T-cell (primary cell): Measurements from ENCODE around the gene ASCC1. TPM values are rescaled to one million over a fixed set of nuclear protein-coding genes. Genes with fewer than 3 reads are reported as not detected.

Source experiments
- ATAC-seq, 4 experiments: fragments of 200-7000 bp in 3 of 4; fragments of 150-1000 bp in 1 of 4; cut with Tn5 transposase; replicated peaks in 1 of 4; 1 replicate in 3 of 4; 2 replicates in 1 of 4; pipeline ENCODE4 v1.10.0; 2021; ENCODE audit warnings: moderate library complexity in 3 of 4, mild to moderate bottlenecking in 2 of 4, moderate number of reproducible peaks in 1 of 4
- CTCF ChIA-PET, 2 donors: fragments of 300-600 bp; sonication (Branson Sonifier 250); formaldehyde crosslinking; loops; one replicate each; lab custom pipeline; 2022; ENCODE audit warnings: antibody characterized with exemption in 2 of 2; lab: Charles Lee
- POLR2A ChIA-PET, 2 donors: fragments of 300-600 bp; sonication (Branson Sonifier 250); formaldehyde crosslinking; loops; one replicate each; lab custom pipeline; 2022; ENCODE audit warnings: antibody characterized with exemption in 2 of 2; lab: Charles Lee
- DNase-seq, 35 experiments: peaks; one replicate each; pipeline versions ENCODE4 v3.0.0 to v3.0.0-alpha.2; 2013 to 2023
- H3K27ac ChIP-seq: one replicate; pipeline ENCODE4 v1.5.1; 2013; ENCODE audit warnings: low read length
- H3K27me3 ChIP-seq, 2 experiments: replicated peaks in 1 of 2; 1 replicate in 1 of 2; 2 replicates in 1 of 2; pipeline versions ENCODE4 v1.6.1 to v1.7.0; 2013; ENCODE audit warnings: low read length in 1 of 2, mixed read lengths in 1 of 2; ENCODE audit not compliant: control insufficient read depth in 2 of 2, insufficient read depth in 2 of 2; ENCODE audit errors: extremely low read depth in 1 of 2
- H3K36me3 ChIP-seq, 2 donors: 1 replicate in 1 of 2; 2 replicates in 1 of 2; pipeline versions ENCODE4 v1.6.1 to v1.7.0; 2013; ENCODE audit warnings: low read length in 1 of 2; ENCODE audit not compliant: control insufficient read depth in 2 of 2, insufficient read depth in 1 of 2; ENCODE audit errors: extremely low read depth in 1 of 2
- H3K4me1 ChIP-seq, 2 experiments: 1 replicate in 1 of 2; 2 replicates in 1 of 2; pipeline versions ENCODE4 v1.6.1 to v1.7.0; 2013; ENCODE audit warnings: low read length in 2 of 2, mixed read lengths in 1 of 2; ENCODE audit not compliant: insufficient read depth in 2 of 2, control insufficient read depth in 1 of 2; ENCODE audit errors: extremely low read depth in 1 of 2
- H3K4me3 ChIP-seq, 2 donors: 1 replicate in 1 of 2; 2 replicates in 1 of 2; pipeline versions ENCODE4 v1.5.1 to v1.7.0; 2013; ENCODE audit warnings: mild to moderate bottlenecking in 2 of 2, low read length in 1 of 2, moderate library complexity in 1 of 2; ENCODE audit not compliant: control insufficient read depth in 1 of 2; ENCODE audit errors: extremely low read depth in 1 of 2
- H3K9me3 ChIP-seq: 2 replicates; pipeline ENCODE4 v1.7.0; 2013
- H3K27ac Mint-ChIP-seq, 2 donors: one replicate each; pipeline ENCODE4 v1.8.0; 2020 to 2021; ENCODE audit warnings: mild to moderate bottlenecking in 2 of 2, mixed read lengths in 2 of 2
- H3K27me3 Mint-ChIP-seq, 2 donors: one replicate each; pipeline ENCODE4 v1.8.0; 2021 to 2022; ENCODE audit warnings: mixed read lengths in 2 of 2
- H3K36me3 Mint-ChIP-seq: one replicate; pipeline ENCODE4 v1.8.0; 2021; ENCODE audit warnings: mixed read lengths
- H3K4me1 Mint-ChIP-seq, 3 donors: one replicate each; pipeline ENCODE4 v1.8.0; 2020 to 2022; ENCODE audit warnings: mixed read lengths in 3 of 3, mild to moderate bottlenecking in 1 of 3
- H3K4me3 Mint-ChIP-seq, 3 donors: one replicate each; pipeline ENCODE4 v1.8.0; 2020 to 2022; ENCODE audit warnings: mild to moderate bottlenecking in 3 of 3, mixed read lengths in 3 of 3, moderate library complexity in 3 of 3
- H3K9me3 Mint-ChIP-seq, 3 donors: one replicate each; pipeline ENCODE4 v1.8.0; 2020 to 2022; ENCODE audit warnings: mixed read lengths in 3 of 3
- WGBS: methylation state at CpG from one replicate; pipeline ENCODE4 v1.1.5; 2013; ENCODE audit warnings: missing lambda C conversion rate; ENCODE audit not compliant: insufficient coverage; 5-methylcytosine and 5-hydroxymethylcytosine counted together
- total RNA-seq, 35 experiments: library from RNA in 6 of 35; stranded (reverse) in 6 of 35; fragments of 120-200 nt in 1 of 35; gene quantifications; one replicate each; pipeline versions ENCODE4 v1.2.1 to v1.2.4 and lab custom pipeline; 2013 to 2026

The ASCC1 gene
- total RNA-seq, 5 donors from 2014 or later (not counting 1 experiment from before 2014, with no cell fraction given), result 15.7 to 24.1 (median 21.7) TPM

DNA sequence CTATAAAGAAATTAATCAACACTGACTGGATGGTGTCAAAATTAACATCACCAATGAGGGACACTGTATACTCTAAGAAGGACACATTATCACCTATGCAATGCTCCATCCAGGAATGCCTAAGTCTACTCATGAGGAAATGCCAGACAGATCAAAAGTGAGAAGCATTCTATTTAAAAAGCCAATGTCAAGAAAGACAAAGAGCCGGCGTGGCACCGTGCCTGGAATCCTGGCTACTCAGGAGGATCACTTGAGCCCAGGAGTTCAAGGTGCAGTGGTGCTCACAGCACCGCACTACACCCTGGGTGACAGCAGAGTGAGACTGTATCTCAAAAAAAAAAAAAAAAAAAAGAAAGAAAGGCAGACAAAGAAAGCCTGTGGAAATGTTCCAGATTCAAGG, 45.8 kb downstream of the ASCC1 start:
- ChIA-PET POLR2A (no interaction called here), CTCF (no interaction called here)
- no peak overlapping the region for H3K4me3 Mint-ChIP-seq
- Histone ChIP-seq H3K9me3 (no peaks in the 10 kb centered on the region), H3K4me3 (no peak overlapping the region), H3K27ac (no peak overlapping the region), H3K4me1 (peaks cover 0 to 3% of the 10 kb centered on the region in 2 experiments), H3K36me3 (peaks cover 0 to 3% of the 10 kb centered on the region in 2 donors), H3K27me3 (no peaks in the 10 kb centered on the region)
- ATAC-seq (no peak), DNase-seq (no peak)
- peaks cover 12 to 27% (median 12%) of the 10 kb centered on the region in 3 donors for H3K4me1 Mint-ChIP-seq
- no peak overlapping the region for H3K27ac Mint-ChIP-seq
- no peaks in the 10 kb centered on the region for H3K27me3 Mint-ChIP-seq
- no peaks in the 10 kb centered on the region for H3K9me3 Mint-ChIP-seq
- WGBS, result 100% methylated on average over 1 of the region's 4 CpGs
- peaks cover 19% of the 10 kb centered on the region for H3K36me3 Mint-ChIP-seq

DNA sequence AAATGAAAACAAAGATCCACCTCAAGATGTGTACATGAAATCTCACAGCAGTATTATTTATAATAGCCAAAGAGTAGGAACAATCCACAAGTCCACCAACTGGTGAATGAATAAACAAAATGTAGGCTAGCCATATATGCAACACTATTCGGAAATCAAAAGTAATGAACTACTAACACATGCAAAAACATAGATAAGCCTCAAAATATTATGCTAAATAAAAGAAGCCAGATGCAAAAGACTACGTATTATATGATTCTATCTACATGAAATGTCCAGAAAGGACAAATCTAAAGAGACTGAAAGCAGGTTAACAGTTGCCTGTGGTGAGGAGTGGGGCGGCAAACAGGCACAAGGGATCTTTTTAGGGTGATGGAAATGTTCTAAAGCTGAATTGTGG, 49.0 kb downstream of the ASCC1 start:
- POLR2A ChIA-PET, result interaction anchor here (0.5 to 1.0 kb wide), 2 partner anchors 34 to 676 kb away, joined by 3 to 6 read pairs; no protein-coding TSS in a partner anchor
- peaks cover 23% of the 10 kb centered on the region for H3K36me3 Mint-ChIP-seq
- H3K9me3 Mint-ChIP-seq, result no peaks in the 10 kb centered on the region
- CTCF ChIA-PET, result interaction anchor here in 1 of 2 donors (0.6 kb wide), 1 partner anchor 39 kb away, joined by 3 read pairs; no protein-coding TSS in a partner anchor
- Histone ChIP-seq H3K4me3 (no peak overlapping the region), H3K36me3 (peaks cover 0 to 3% of the 10 kb centered on the region in 2 donors), H3K27ac (no peak overlapping the region), H3K9me3 (no peaks in the 10 kb centered on the region), H3K27me3 (no peaks in the 10 kb centered on the region), H3K4me1 (peaks cover 0 to 6% of the 10 kb centered on the region in 2 experiments)
- no peaks in the 10 kb centered on the region for H3K27me3 Mint-ChIP-seq
- ATAC-seq (no peak), DNase-seq (no peak)
- peaks cover 11 to 27% (median 18%) of the 10 kb centered on the region in 3 donors for H3K4me1 Mint-ChIP-seq
- no CpG with 5 or more reads among the region's 3 CpGs for WGBS
- no peak overlapping the region for H3K4me3 Mint-ChIP-seq
- H3K27ac Mint-ChIP-seq, result no peak overlapping the region

DNA sequence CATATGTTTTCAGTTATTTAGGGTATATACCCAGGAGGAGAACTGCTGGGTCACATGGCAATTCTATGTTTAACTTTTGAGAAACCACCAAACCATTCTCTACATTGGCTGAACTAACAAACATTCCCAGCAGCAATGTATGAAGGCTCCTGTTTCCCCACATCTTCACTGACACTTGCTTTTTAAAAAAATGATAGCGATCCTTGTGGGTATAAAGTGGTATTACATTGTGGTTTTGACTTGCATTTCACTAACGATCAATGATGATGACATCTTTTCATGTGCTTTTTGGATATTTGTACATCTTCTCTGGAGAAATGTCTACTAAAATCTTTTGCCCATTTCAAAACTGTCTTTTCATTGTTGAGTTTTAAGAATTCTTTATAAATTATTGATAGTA, 51.5 kb downstream of the ASCC1 start:
- POLR2A ChIA-PET, result no interaction called here
- DNase-seq, result peak in 1 of 35 experiments; percentile 51
- CTCF ChIA-PET, result no interaction called here

DNA sequence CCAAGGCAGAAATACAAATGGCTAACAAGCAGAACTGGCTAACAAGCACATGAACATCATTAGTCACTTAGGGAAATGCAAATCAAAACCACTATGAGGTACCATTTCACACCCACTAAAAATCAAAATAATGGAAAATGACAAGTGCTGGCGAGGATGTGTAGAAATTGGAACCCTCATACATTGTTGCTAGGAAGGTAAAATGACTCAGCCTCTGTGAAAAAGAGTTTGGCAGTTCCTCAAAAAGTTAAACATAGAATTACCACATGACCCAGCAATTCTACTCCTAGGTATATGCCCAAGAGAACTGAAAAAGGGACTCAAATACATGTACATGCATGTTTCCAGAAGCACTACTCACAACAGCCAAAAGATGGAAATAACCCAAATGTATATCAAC, 53.1 kb downstream of the ASCC1 start:
- Histone ChIP-seq H3K4me3 (no peak overlapping the region), H3K9me3 (no peaks in the 10 kb centered on the region), H3K36me3 (peaks cover 0 to 6% of the 10 kb centered on the region in 2 donors), H3K4me1 (peaks cover 0 to 2% of the 10 kb centered on the region in 2 experiments), H3K27me3 (no peaks in the 10 kb centered on the region), H3K27ac (no peak overlapping the region)
- H3K27me3 Mint-ChIP-seq, result no peaks in the 10 kb centered on the region
- H3K4me3 Mint-ChIP-seq, result no peak overlapping the region
- no CpG with 5 or more reads among the region's 1 CpG for WGBS
- ATAC-seq, result no peak
- no peaks in the 10 kb centered on the region for H3K9me3 Mint-ChIP-seq
- POLR2A ChIA-PET, result no interaction called here
- DNase-seq, result no peak
- CTCF ChIA-PET, result no interaction called here
- no peak overlapping the region for H3K27ac Mint-ChIP-seq
- peaks cover 32% of the 10 kb centered on the region for H3K36me3 Mint-ChIP-seq
- peaks cover 6 to 11% (median 6%) of the 10 kb centered on the region in 3 donors for H3K4me1 Mint-ChIP-seq

More for the DNA sequence above, 51.5 kb downstream of the ASCC1 start:
- Mint-ChIP-seq H3K27ac (no peak overlapping the region), H3K4me1 (peaks cover 6 to 11% (median 10%) of the 10 kb centered on the region in 3 donors), H3K9me3 (no peaks in the 10 kb centered on the region), H3K4me3 (no peak overlapping the region), H3K27me3 (no peaks in the 10 kb centered on the region), H3K36me3 (peaks cover 34% of the 10 kb centered on the region)
- Histone ChIP-seq H3K27ac (no peak overlapping the region), H3K36me3 (peaks cover 0 to 6% of the 10 kb centered on the region in 2 donors), H3K27me3 (no peaks in the 10 kb centered on the region), H3K9me3 (no peaks in the 10 kb centered on the region), H3K4me1 (peaks cover 0 to 2% of the 10 kb centered on the region in 2 experiments), H3K4me3 (no peak overlapping the region)
- WGBS, result no CpG with 5 or more reads among the region's 2 CpGs
- peak in 3 of 4 experiments; percentile 41 to 57 (median 50) for ATAC-seq

DNA sequence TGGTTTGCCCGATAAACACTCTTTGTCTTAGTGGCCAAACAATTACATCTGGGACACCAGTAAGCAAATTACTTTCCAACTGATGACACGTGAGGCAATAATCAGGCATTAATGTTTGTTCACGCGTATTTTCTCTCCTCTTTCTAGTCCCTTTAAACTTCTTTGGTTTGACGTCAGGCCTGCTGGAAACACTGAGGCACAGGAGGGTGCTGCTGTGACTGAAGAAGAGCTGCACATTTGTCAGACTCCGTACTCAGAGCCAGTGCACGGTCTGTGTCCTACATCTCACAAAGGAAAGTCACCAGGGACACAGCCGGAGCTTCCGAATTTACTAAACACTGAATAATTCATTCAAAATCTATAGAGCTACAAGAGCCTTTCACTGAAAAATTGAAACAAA, 57.9 kb downstream of the ASCC1 start:
- Histone ChIP-seq H3K4me3 (no peak overlapping the region), H3K27me3 (no peaks in the 10 kb centered on the region), H3K9me3 (no peaks in the 10 kb centered on the region), H3K36me3 (peaks cover 0 to 9% of the 10 kb centered on the region in 2 donors), H3K27ac (no peak overlapping the region), H3K4me1 (no peaks in the 10 kb centered on the region)
- Mint-ChIP-seq H3K27ac (no peak overlapping the region), H3K4me1 (peaks cover 0 to 2% (median 2%) of the 10 kb centered on the region in 3 donors), H3K36me3 (peaks cover 39% of the 10 kb centered on the region), H3K27me3 (no peaks in the 10 kb centered on the region), H3K9me3 (no peaks in the 10 kb centered on the region), H3K4me3 (no peak overlapping the region)
- ATAC-seq (no peak), DNase-seq (no peak)
- 94% methylated on average over 7 of the region's 9 CpGs for WGBS
- CTCF ChIA-PET, result no interaction called here
- POLR2A ChIA-PET, result interaction anchor here in 1 of 2 donors (0.5 kb wide), 1 partner anchor 35 kb away, joined by 3 read pairs; no protein-coding TSS in a partner anchor

DNA sequence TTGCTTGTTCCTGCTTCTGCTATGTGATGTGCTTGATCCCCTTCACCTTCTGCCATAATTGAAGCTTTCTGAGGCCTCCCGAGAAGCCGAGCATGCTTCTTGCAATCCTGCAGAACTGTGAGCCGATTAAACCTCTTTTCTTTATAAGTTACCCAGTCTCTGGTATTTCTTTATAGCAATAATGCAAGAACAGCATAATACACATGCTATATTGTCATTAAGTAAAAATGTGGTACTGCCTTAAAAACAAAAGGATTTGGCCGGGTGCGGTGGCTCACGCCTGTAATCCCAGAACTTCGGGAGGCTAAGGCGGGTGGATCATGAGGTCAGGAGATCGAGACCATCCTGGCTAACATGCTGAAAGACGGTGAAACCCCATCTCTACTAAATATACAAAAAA, 59.9 kb downstream of the ASCC1 start:
- Histone ChIP-seq H3K4me1 (no peaks in the 10 kb centered on the region), H3K9me3 (no peaks in the 10 kb centered on the region), H3K36me3 (peaks cover 0 to 9% of the 10 kb centered on the region in 2 donors), H3K27me3 (no peaks in the 10 kb centered on the region), H3K27ac (no peak overlapping the region), H3K4me3 (no peak overlapping the region)
- Mint-ChIP-seq H3K4me1 (no peaks in the 10 kb centered on the region), H3K27me3 (no peaks in the 10 kb centered on the region), H3K9me3 (no peaks in the 10 kb centered on the region), H3K4me3 (no peak overlapping the region), H3K36me3 (peaks cover 35% of the 10 kb centered on the region), H3K27ac (no peak overlapping the region)
- WGBS, result 100% methylated on average over 2 of the region's 10 CpGs
- POLR2A ChIA-PET, result interaction anchor here in 1 of 2 donors (0.6 kb wide), 1 partner anchor 14 kb away, joined by 4 read pairs; no protein-coding TSS in a partner anchor
- ATAC-seq, result no peak
- CTCF ChIA-PET, result no interaction called here
- DNase-seq, result no peak
